Measurements from ENCODE around the gene AVPR2.

Gene AVPR2

DNA sequence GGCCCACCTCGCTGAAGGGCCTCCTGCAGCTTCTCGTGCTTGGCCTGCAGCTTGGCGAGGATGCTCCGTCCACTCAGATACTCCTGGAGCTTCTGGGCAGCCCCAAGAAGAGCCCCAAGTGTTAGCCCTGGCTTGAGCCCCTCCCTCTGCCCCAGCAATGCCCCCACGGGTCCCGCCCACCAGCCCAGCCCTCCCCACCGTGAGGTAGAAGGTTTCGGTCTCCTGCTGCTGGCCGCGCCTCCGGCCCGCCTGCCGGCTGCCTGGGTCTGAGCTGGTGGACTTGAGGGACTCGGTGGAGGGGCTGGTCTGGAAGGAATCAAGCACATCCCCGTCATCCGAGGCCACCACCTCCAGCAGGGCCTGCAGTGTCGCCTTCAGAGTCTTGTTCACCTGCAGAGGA, 8.7 kb downstream of the AVPR2 start:
- DNase-seq (ENCODE audit: low read depth) = no peak
- no peak overlapping the region for H3K4me3 ChIP-seq (ENCODE audit: low read depth, low read length)
- TF ChIP-seq, protein P1, sequence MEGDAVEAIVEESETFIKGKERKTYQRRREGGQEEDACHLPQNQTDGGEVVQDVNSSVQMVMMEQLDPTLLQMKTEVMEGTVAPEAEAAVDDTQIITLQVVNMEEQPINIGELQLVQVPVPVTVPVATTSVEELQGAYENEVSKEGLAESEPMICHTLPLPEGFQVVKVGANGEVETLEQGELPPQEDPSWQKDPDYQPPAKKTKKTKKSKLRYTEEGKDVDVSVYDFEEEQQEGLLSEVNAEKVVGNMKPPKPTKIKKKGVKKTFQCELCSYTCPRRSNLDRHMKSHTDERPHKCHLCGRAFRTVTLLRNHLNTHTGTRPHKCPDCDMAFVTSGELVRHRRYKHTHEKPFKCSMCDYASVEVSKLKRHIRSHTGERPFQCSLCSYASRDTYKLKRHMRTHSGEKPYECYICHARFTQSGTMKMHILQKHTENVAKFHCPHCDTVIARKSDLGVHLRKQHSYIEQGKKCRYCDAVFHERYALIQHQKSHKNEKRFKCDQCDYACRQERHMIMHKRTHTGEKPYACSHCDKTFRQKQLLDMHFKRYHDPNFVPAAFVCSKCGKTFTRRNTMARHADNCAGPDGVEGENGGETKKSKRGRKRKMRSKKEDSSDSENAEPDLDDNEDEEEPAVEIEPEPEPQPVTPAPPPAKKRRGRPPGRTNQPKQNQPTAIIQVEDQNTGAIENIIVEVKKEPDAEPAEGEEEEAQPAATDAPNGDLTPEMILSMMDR (IDR thresholded peaks at IDR 0.05; ENCODE audit: insufficient read depth, low read depth, low read length, missing control alignments) = no peak

DNA sequence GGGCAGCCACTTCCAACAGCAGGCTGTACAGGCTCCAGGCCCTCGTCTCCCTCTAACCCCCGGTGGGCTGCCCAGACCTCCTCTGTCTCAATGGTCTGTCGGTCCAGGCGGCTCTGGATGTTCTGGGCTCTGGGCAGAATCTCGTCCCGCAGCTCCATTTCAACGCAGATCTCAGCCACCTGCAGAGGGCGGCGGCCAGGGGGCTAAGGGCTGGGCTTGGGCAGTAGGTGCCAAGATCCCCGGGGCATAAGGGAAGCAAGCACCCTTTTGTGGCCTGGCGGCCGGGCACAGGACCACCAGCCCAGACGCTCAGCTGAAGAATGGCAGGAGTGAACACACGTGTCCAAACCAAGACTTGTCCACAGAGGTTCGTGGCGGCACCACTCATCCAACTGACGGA, 9.2 kb downstream of the AVPR2 start:
- TF ChIP-seq, protein P1 (IDR thresholded peaks at IDR 0.05; ENCODE audit: insufficient read depth, low read depth, low read length, missing control alignments) = no peak
- DNase-seq (ENCODE audit: low read depth) = no peak
- no peak overlapping the region for H3K4me3 ChIP-seq (ENCODE audit: low read depth, low read length)

DNA sequence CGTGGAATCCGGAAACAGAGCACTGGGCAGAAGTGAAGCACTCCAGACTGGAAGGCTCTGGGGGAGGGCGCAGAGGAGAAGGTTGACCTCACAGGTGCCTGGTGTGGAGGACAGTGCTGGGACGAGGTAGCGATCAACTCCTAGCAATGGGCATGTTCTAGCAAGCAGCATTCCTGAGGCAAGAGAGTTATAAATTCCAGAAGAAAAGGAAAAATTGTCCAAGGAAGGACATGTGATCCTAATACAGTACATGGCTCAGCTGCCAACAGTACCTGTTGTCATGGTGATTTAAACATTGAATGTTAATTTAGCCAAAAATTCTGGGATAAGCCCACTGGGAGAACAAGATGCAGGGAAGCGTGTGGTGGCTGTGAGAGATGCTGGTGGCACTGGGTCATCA, 13.4 kb downstream of the AVPR2 start:
- TF ChIP-seq, protein P1 (IDR thresholded peaks at IDR 0.05; ENCODE audit: insufficient read depth, low read depth, low read length, missing control alignments) = no peak

DNA sequence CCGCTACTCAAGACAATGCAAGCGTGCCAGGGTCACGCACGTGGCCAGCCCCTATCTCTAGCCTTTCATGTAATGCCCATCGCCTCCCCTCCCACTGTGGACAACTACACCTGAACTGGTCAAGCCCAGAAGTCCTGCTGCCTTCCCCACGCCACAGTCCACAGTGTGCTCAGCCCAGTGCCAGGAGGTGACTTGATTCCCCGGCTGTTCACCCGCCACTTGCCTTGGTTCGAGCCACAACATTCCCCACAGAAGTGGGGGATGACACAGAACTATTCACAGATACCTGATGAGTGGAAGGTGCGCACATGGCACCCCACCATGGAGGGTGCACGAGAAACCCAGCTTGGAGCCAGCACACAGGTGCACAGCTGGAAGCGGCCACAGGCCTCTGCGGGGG, 14.8 kb downstream of the AVPR2 start:
- no peak for DNase-seq (ENCODE audit: low read depth)

More for the DNA sequence above, 13.4 kb downstream of the AVPR2 start:
- no peak overlapping the region for H3K4me3 ChIP-seq (ENCODE audit: low read depth, low read length)
- DNase-seq (ENCODE audit: low read depth) = no peak

DNA sequence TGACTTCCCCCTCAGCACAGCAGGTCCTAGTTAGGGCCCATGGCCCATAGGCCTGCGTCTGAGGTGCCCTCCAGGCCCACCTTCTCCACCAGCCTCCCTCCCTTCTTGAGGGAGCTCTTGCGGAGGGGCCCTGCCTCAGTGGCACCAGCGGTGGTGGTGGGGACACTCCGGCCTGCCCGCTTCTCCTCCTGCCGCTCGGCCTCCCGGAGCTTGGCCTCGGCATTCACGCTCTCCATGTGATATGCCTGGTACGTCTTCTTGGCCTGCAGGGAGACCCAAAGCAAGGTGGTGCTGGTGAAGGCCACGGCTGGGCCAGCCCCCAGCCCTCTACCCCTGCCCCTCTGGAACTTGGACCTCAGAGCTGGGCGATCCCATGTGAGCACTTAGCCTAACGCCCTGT, 16.1 kb downstream of the AVPR2 start:
- TF ChIP-seq, protein P1 (IDR thresholded peaks at IDR 0.05; ENCODE audit: insufficient read depth, low read depth, low read length, missing control alignments) = no peak
- H3K4me3 ChIP-seq (ENCODE audit: low read depth, low read length) = no peak overlapping the region
- no peak for DNase-seq (ENCODE audit: low read depth)

More for the DNA sequence above, 14.8 kb downstream of the AVPR2 start:
- no peak overlapping the region for H3K4me3 ChIP-seq (ENCODE audit: low read depth, low read length)
- TF ChIP-seq, protein P1 (IDR thresholded peaks at IDR 0.05; ENCODE audit: insufficient read depth, low read depth, low read length, missing control alignments) = no peak

DNA sequence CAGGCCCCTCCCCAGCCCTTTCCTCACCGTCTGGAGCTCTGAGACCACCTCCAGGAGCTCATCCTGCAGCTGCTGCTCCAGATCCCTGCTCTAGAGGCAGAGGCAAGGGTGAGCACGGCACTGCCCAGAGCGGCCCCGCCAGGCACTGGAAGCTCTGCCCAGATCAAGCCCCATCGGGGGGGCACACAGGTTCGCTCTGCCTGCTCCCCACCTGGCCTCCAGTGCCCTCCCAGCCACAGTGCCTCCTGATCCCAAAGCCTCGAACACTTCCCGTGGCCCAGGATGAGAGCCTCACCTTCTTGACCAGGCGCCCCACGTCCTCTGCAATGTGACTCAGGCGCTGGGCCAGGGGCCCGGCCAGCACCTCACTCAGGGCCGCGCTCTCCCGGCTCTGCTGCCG, 16.6 kb downstream of the AVPR2 start:
- H3K4me3 ChIP-seq (ENCODE audit: low read depth, low read length) = no peak overlapping the region
- TF ChIP-seq, protein P1 (IDR thresholded peaks at IDR 0.05; ENCODE audit: insufficient read depth, low read depth, low read length, missing control alignments) = no peak
- DNase-seq (ENCODE audit: low read depth) = no peak
